Regular cardiac myocyte (primary cell): ENCODE results near the gene UCHL5. TPM values are rescaled to one million over a fixed set of nuclear protein-coding genes. Genes with fewer than 3 reads are reported as not detected.

Source experiments
- total RNA-seq: library from RNA; depleted of rRNA; stranded (reverse); fragments of >200 nt; gene quantifications from 2 replicates; pipeline ENCODE4 v1.2.3, GENCODE V29; 2014

UCHL5 gene
- 26.2 and 50.2 TPM in 2 replicates for total RNA-seq

GRCh38 chr1:193059282-193060114, at the start of gene UCHL5, which contains the start of gene RO60:
TSS of gene UCHL5 (minus strand) at chr1:193059360. CDS start at chr1:193059260, 100 bp downstream.
TSS of gene RO60 (plus strand) at chr1:193059612. CDS start at chr1:193069055, 9,443 bp downstream.

GRCh38 chr1:193104907-193105820, 46.0 kb upstream of the UCHL5 start, which contains the start of gene GLRX2:
TSS of gene GLRX2 (minus strand) at chr1:193105414. CDS start at chr1:193105382, 32 bp downstream.

Other genes with a start within 250 kb of the UCHL5 start
- gene RO60, start 252 bp upstream of the UCHL5 start, total RNA-seq, result 177 and 178 TPM in 2 replicates
- gene GLRX2, start 46.1 kb upstream of the UCHL5 start, total RNA-seq, result 10.4 and 17.4 TPM in 2 replicates
- gene CDC73, start 62.7 kb upstream of the UCHL5 start, total RNA-seq, result 20.9 and 44.5 TPM in 2 replicates
- 1.7 and 2.1 TPM in 2 replicates for gene B3GALT2, start 127.3 kb upstream of the UCHL5 start, total RNA-seq